SK-N-SH (cell line): Measurements from ENCODE around the gene LINS1. TPM values are rescaled to one million over a fixed set of nuclear protein-coding genes. Genes with fewer than 3 reads are reported as not detected.

Experiments
- CTCF ChIA-PET: fragments of 300-600, 350-600 bp; formaldehyde crosslinking; extraction: SDS; loops from one replicate; lab custom pipeline; 2021; lab: Yijun Ruan, JAX
- POLR2A ChIA-PET: fragments of 350-600 bp; sonication (Branson Sonifier 250); formaldehyde crosslinking; extraction: SDS; loops from one replicate; lab custom pipeline; 2020; ENCODE audit warnings: antibody characterized with exemption, inconsistent platforms; lab: Yijun Ruan, JAX
- DNase-seq: peaks from one replicate; pipeline ENCODE4 v3.0.0; 2012
- H2AFZ ChIP-seq: fragments of 200-600 bp; sonication (generic); 2 replicates; pipeline ENCODE4 v1.8.1; 2016; ENCODE audit warnings: antibody characterized with exemption, mild to moderate bottlenecking, low read depth
- H3F3A ChIP-seq: fragments of 200-600 bp; sonication (generic); replicated peaks from 2 replicates; pipeline ENCODE3; 2016; ENCODE audit warnings: antibody characterized with exemption, mild to moderate bottlenecking; ENCODE audit not compliant: insufficient read depth
- H3K27ac ChIP-seq, 2 experiments: fragments of 200-500 bp in 1 of 2; fragments of 200-600 bp in 1 of 2; sonication (Bioruptor generic) in 1 of 2; sonication (generic), shearing (Covaris generic) in 1 of 2; 2 replicates each; pipeline versions ENCODE4 v1.5.1 to v1.6.1; 2014 to 2016; ENCODE audit warnings: low read depth in 2 of 2, inconsistent platforms in 1 of 2, low read length in 1 of 2, mild to moderate bottlenecking in 1 of 2, mixed read lengths in 1 of 2
- H3K27me3 ChIP-seq: fragments of 200-600 bp; sonication (generic), shearing (Covaris generic); 2 replicates; pipeline ENCODE4 v1.6.1; 2016; ENCODE audit warnings: mixed run types; ENCODE audit not compliant: insufficient read depth
- H3K36me3 ChIP-seq, 2 experiments: fragments of 200-500 bp in 1 of 2; fragments of 200-600 bp in 1 of 2; sonication (Bioruptor generic) in 1 of 2; sonication (generic) in 1 of 2; replicated peaks in 1 of 2; 2 replicates each; pipeline versions ENCODE3 to v1.5.1; 2014 to 2016; ENCODE audit warnings: low read length in 1 of 2, mild to moderate bottlenecking in 1 of 2; ENCODE audit not compliant: insufficient read depth in 2 of 2, control insufficient read depth in 1 of 2
- H3K4me1 ChIP-seq, 2 experiments: fragments of 200-500 bp in 1 of 2; fragments of 200-600 bp in 1 of 2; sonication (Bioruptor generic) in 1 of 2; sonication (generic), shearing (Covaris generic) in 1 of 2; 2 replicates each; pipeline versions ENCODE4 v1.5.1 to v1.6.1; 2014 to 2016; ENCODE audit warnings: low read depth in 1 of 2, low read length in 1 of 2, mixed run types in 1 of 2; ENCODE audit not compliant: insufficient read depth in 2 of 2, control insufficient read depth in 1 of 2
- H3K4me2 ChIP-seq: fragments of 200-600 bp; sonication (generic), shearing (Covaris generic); 2 replicates; pipeline ENCODE4 v1.6.1; 2017; ENCODE audit warnings: mixed run types
- H3K4me3 ChIP-seq, 2 experiments: fragments of 200-500 bp in 1 of 2; fragments of 200-600 bp in 1 of 2; sonication (Bioruptor generic) in 1 of 2; sonication (generic), shearing (Covaris generic) in 1 of 2; 2 replicates each; pipeline versions ENCODE4 v1.5.1 to v1.8.1; 2014 to 2016; ENCODE audit warnings: low read depth in 2 of 2, inconsistent platforms in 1 of 2, low read length in 1 of 2, mild to moderate bottlenecking in 1 of 2, mixed read lengths in 1 of 2, moderate library complexity in 1 of 2
- H3K79me2 ChIP-seq: fragments of 200-600 bp; sonication (generic); 2 replicates; pipeline ENCODE4 v1.8.1; 2017; ENCODE audit warnings: mild to moderate bottlenecking; ENCODE audit not compliant: insufficient read depth
- H3K9ac ChIP-seq: fragments of 200-600 bp; sonication (generic); 2 replicates; pipeline ENCODE4 v1.6.1; 2017; ENCODE audit warnings: mixed run types
- H3K9me2 ChIP-seq: fragments of 200-600 bp; sonication (generic); 2 replicates; pipeline ENCODE4 v1.6.1; 2017; ENCODE audit warnings: mixed run types
- H3K9me3 ChIP-seq: fragments of 200-600 bp; sonication (generic); 2 replicates; pipeline ENCODE4 v1.6.1; 2017; ENCODE audit warnings: mixed run types, mild to moderate bottlenecking, moderate library complexity
- H4K20me1 ChIP-seq: fragments of 200-600 bp; sonication (generic); 2 replicates; pipeline ENCODE4 v1.6.1; 2017; ENCODE audit warnings: mild to moderate bottlenecking, mixed run types; ENCODE audit not compliant: insufficient read depth
- EP300 ChIP-seq, 2 experiments: IDR thresholded peaks; 2 replicates each; pipeline versions ENCODE4 v1.4.0 to v1.6.1; 2012; ENCODE audit warnings: borderline replicate concordance in 1 of 2, low read depth in 1 of 2, low read length in 1 of 2
- EZH2phosphoT487 ChIP-seq: fragments of 200-600 bp; sonication (generic); IDR thresholded peaks from 2 replicates; pipeline ENCODE4 v1.6.1; 2017; ENCODE audit warnings: low read depth, mixed run types, mild to moderate bottlenecking, antibody characterized with exemption, moderate library complexity, borderline replicate concordance
- FOSL2 ChIP-seq: IDR thresholded peaks from 2 replicates; pipeline ENCODE4 v1.4.0; 2012; ENCODE audit warnings: low read depth, mild to moderate bottlenecking, moderate library complexity, borderline replicate concordance
- FOXJ3 ChIP-seq: sonication (generic); formaldehyde crosslinking; IDR thresholded peaks from 2 replicates; pipeline ENCODE4 v1.5.1; 2020; ENCODE audit warnings: mild to moderate bottlenecking, missing genetic modification reagents
- IRF3 ChIP-seq: fragments of 150-350 bp; IDR thresholded peaks from 2 replicates; pipeline ENCODE4 v1.6.1; 2016; ENCODE audit warnings: mild to moderate bottlenecking, low read depth, low read length
- NFIC ChIP-seq: IDR thresholded peaks from 2 replicates; pipeline ENCODE4 v1.4.0; 2012; ENCODE audit warnings: borderline replicate concordance
- RAD21 ChIP-seq: IDR thresholded peaks from 2 replicates; pipeline ENCODE4 v1.6.1; 2012; ENCODE audit warnings: mild to moderate bottlenecking, low read length
- RFX5 ChIP-seq: IDR thresholded peaks from 2 replicates; pipeline ENCODE4 v1.6.1; 2012; ENCODE audit warnings: mild to moderate bottlenecking, improper control_type of control experiment, low read length
- WGBS: methylation state at CpG from one replicate; pipeline ENCODE4 v1.1.6; 2017; ENCODE audit warnings: low lambda C conversion rate; 5-methylcytosine and 5-hydroxymethylcytosine counted together
- polyA plus RNA-seq, 3 experiments: library from polyadenylated mRNA; depleted of rRNA; stranded (reverse); fragments of >200 nt; gene quantifications; 2 replicates each; pipeline ENCODE4 v1.2.3, GENCODE V29; 2012
- TF ChIP-seq, protein P1 (sequence below): IDR thresholded peaks from 2 replicates; pipeline ENCODE4; 2012
- TF ChIP-seq, protein P2 (sequence below): fragments of 200-600 bp; sonication (generic); IDR thresholded peaks from 2 replicates; pipeline ENCODE4 v1.6.1; 2017; ENCODE audit warnings: antibody characterized with exemption, mild to moderate bottlenecking, moderate library complexity
- TF ChIP-seq, protein P3 (sequence below): fragments of 150-350 bp; IDR thresholded peaks from 2 replicates; pipeline ENCODE4 v1.6.1; 2017; ENCODE audit warnings: antibody characterized with exemption, low read length, low read depth, borderline replicate concordance

Gene LINS1
- polyA plus RNA-seq, 1 of the 3 experiments (the other 2 are of a cell fraction), result 5.0 TPM

DNA sequence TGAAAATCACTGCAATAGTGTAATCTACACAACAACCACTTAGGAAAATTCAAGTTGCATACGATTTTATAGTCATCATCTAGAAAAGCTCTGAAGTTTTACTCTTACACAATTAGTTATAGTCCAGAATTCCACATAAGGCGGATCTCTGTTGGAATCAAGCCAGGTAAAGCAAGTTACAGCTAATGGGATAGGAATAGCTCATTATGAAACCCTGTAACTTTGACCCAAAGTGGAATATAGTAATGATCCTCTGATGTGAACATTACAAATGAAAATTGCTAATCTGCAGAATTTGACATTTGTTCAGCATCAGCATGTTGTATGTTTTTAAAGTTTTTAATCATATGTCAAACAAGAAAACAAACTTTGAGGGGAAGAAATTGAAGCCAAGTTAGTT lies 77.7 kb downstream of the LINS1 start:
- WGBS, result 9% methylated on average over 2 of the region's 2 CpGs
- Histone ChIP-seq H3K79me2 (no peaks in the 10 kb centered on the region), H2AFZ (no peak overlapping the region), H3K4me1 (no peaks in the 10 kb centered on the region)
- no peak for TF ChIP-seq IRF3
- no peak for TF ChIP-seq EP300 (IDR thresholded peaks at IDR 0.05; ENCODE audit: borderline replicate concordance in 1 of 2, low read depth in 1 of 2, low read length in 1 of 2)
- TF ChIP-seq RAD21, result no peak
- TF ChIP-seq RFX5, result no peak
- TF ChIP-seq, protein P1, sequence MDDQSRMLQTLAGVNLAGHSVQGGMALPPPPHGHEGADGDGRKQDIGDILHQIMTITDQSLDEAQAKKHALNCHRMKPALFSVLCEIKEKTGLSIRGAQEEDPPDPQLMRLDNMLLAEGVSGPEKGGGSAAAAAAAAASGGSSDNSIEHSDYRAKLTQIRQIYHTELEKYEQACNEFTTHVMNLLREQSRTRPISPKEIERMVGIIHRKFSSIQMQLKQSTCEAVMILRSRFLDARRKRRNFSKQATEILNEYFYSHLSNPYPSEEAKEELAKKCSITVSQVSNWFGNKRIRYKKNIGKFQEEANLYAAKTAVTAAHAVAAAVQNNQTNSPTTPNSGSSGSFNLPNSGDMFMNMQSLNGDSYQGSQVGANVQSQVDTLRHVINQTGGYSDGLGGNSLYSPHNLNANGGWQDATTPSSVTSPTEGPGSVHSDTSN, result no peak
- TF ChIP-seq, protein P2, sequence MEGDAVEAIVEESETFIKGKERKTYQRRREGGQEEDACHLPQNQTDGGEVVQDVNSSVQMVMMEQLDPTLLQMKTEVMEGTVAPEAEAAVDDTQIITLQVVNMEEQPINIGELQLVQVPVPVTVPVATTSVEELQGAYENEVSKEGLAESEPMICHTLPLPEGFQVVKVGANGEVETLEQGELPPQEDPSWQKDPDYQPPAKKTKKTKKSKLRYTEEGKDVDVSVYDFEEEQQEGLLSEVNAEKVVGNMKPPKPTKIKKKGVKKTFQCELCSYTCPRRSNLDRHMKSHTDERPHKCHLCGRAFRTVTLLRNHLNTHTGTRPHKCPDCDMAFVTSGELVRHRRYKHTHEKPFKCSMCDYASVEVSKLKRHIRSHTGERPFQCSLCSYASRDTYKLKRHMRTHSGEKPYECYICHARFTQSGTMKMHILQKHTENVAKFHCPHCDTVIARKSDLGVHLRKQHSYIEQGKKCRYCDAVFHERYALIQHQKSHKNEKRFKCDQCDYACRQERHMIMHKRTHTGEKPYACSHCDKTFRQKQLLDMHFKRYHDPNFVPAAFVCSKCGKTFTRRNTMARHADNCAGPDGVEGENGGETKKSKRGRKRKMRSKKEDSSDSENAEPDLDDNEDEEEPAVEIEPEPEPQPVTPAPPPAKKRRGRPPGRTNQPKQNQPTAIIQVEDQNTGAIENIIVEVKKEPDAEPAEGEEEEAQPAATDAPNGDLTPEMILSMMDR, result no peak
- no peak for TF ChIP-seq EZH2phosphoT487
- no peak for TF ChIP-seq FOSL2
- TF ChIP-seq, all 33 proteins: peak for 0
- no peak for DNase-seq
- Histone ChIP-seq H3K9me3 (no peaks in the 10 kb centered on the region), H3K9ac (no peak overlapping the region), H3K36me3 (no peaks in the 10 kb centered on the region), H3F3A (no peaks in the 10 kb centered on the region), H3K4me2 (no peak overlapping the region), H3K9me2 (no peaks in the 10 kb centered on the region), H3K27ac (no peak overlapping the region), H3K27me3 (no peaks in the 10 kb centered on the region), H3K4me3 (no peak overlapping the region), H4K20me1 (no peaks in the 10 kb centered on the region)
- POLR2A ChIA-PET, result no interaction called here
- CTCF ChIA-PET, result interaction anchor here (2.5 kb wide), 1 partner anchor 175 kb away, joined by 11 read pairs; no protein-coding TSS in a partner anchor

GRCh38 chr15:100521907-100522306 lies 80.1 kb downstream of the LINS1 start:
- Histone ChIP-seq H3K9me2 (no peaks in the 10 kb centered on the region), H4K20me1 (no peaks in the 10 kb centered on the region), H3K4me3 (no peak overlapping the region), H3K9ac (no peak overlapping the region), H3K4me1 (no peaks in the 10 kb centered on the region), H3K36me3 (no peaks in the 10 kb centered on the region), H3F3A (no peaks in the 10 kb centered on the region), H3K4me2 (no peak overlapping the region), H3K27me3 (no peaks in the 10 kb centered on the region), H3K27ac (no peak overlapping the region), H3K79me2 (no peaks in the 10 kb centered on the region), H2AFZ (no peak overlapping the region), H3K9me3 (no peaks in the 10 kb centered on the region)
- DNase-seq, result no peak
- TF ChIP-seq RAD21, result no peak
- TF ChIP-seq, protein P3, sequence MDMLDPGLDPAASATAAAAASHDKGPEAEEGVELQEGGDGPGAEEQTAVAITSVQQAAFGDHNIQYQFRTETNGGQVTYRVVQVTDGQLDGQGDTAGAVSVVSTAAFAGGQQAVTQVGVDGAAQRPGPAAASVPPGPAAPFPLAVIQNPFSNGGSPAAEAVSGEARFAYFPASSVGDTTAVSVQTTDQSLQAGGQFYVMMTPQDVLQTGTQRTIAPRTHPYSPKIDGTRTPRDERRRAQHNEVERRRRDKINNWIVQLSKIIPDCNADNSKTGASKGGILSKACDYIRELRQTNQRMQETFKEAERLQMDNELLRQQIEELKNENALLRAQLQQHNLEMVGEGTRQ, result no peak
- TF ChIP-seq, protein P1, result no peak
- no peak for TF ChIP-seq NFIC
- TF ChIP-seq FOXJ3 (CRISPR knock-in tag), result no peak
- TF ChIP-seq, protein P2, result no peak
- 17% methylated on average over 3 of the region's 3 CpGs for WGBS
- ChIA-PET POLR2A (no interaction called here), CTCF (interaction anchor here (1.4 kb wide), 1 partner anchor 172 kb away, joined by 5 read pairs; no protein-coding TSS in a partner anchor)
